Small intestine (tissue), 7 donors: Measurements from ENCODE around the gene DLG2. TPM values are rescaled to one million over a fixed set of nuclear protein-coding genes. Genes with fewer than 3 reads are reported as not detected.
"Not testable (repeated sequence)": the region's sequence is repeated elsewhere in the genome, so short reads cannot be mapped to it uniquely, and the experiment has no call there.

Experiments used
- DNase-seq, 2 donors: peaks; one replicate each; pipeline versions ENCODE4 v3.0.0 to v3.0.0-alpha.2; 2013
- FAIRE-seq: peaks from 2 replicates; lab custom pipeline; 2012; peaks lifted over from hg19 to GRCh38; lab: Jason Lieb, UNC
- H3K27ac ChIP-seq, 3 donors: one replicate each; pipeline ENCODE4 v1.5.1; 2013; ENCODE audit warnings: low read length in 2 of 3, mild to moderate bottlenecking in 2 of 3, control low read depth in 1 of 3, inconsistent platforms in 1 of 3, low read depth in 1 of 3, moderate library complexity in 1 of 3
- H3K27me3 ChIP-seq, 3 donors: one replicate each; pipeline ENCODE4 v1.6.1; 2013; ENCODE audit warnings: low read length in 3 of 3, inconsistent platforms in 1 of 3; ENCODE audit not compliant: control insufficient read depth in 3 of 3, insufficient read depth in 3 of 3
- H3K36me3 ChIP-seq, 3 donors: one replicate each; pipeline ENCODE4 v1.6.1; 2013; ENCODE audit warnings: low read length in 3 of 3, inconsistent platforms in 1 of 3, low read depth in 1 of 3, mild to moderate bottlenecking in 1 of 3, moderate library complexity in 1 of 3; ENCODE audit not compliant: control insufficient read depth in 3 of 3, insufficient read depth in 2 of 3
- H3K4me1 ChIP-seq, 3 donors: one replicate each; pipeline ENCODE4 v1.6.1; 2013; ENCODE audit warnings: low read length in 2 of 3, inconsistent platforms in 1 of 3, low read depth in 1 of 3, mild to moderate bottlenecking in 1 of 3, moderate library complexity in 1 of 3; ENCODE audit not compliant: control insufficient read depth in 3 of 3, insufficient read depth in 2 of 3
- H3K4me3 ChIP-seq, 3 donors: one replicate each; pipeline ENCODE4 v1.5.1; 2013; ENCODE audit warnings: low read length in 3 of 3, control low read depth in 1 of 3, inconsistent platforms in 1 of 3, low read depth in 1 of 3, mild to moderate bottlenecking in 1 of 3, moderate library complexity in 1 of 3
- H3K9me3 ChIP-seq, 2 donors: one replicate each; pipeline ENCODE4 v1.6.1; 2013; ENCODE audit warnings: low read depth in 1 of 2, low read length in 1 of 2; ENCODE audit not compliant: control insufficient read depth in 2 of 2, insufficient read depth in 1 of 2
- WGBS, 3 donors: extraction: QIAGEN DNeasy Blood & Tissue Kit; methylation state at CpG; one replicate each; pipeline ENCODE4 v1.1.7; 2013; 5-methylcytosine and 5-hydroxymethylcytosine counted together
- polyA plus RNA-seq, 4 donors: library from polyadenylated mRNA; stranded (reverse) in 3 of 4; unstranded in 1 of 4; fragments of 200-250 nt in 3 of 4; fragments of 120-200 nt in 1 of 4; gene quantifications; one replicate each; pipeline versions ENCODE4 v1.2.1 to v1.2.3, GENCODE V29; 2013
- donor health status: healthy with polysubstance abuse.
- donor health status: control.
- donor health status: control.
- donor health status: Bipolar disorder and iron deficiency.
- donor health status: healthy.

DLG2 gene
- polyA plus RNA-seq, 4 donors = 0.22 to 1.6 (median 1.1) TPM

DNA sequence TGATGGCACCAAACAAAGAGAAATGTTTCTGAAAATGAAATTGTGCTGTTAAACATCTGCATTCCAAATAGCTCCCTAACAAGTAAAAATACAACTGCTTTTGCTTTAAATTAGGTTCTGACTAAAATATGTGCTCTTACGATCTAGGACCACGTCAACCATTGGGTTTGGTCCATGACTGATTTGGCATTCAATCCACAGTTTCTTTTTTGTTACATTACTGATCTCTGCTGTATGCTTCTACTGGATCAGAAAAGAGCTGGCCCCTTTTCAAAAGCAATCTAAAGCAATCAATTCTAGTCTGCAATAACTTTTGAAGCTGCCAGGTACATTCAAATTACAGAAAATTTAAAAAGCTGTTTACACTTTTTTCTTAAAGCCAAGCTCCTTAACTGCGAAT, 1293.9 kb downstream of the DLG2 start:
- Histone ChIP-seq H3K27ac (no peak overlapping the region), H3K4me3 (no peak overlapping the region), H3K36me3 (no peaks in the 10 kb centered on the region), H3K9me3 (no peaks in the 10 kb centered on the region), H3K27me3 (no peaks in the 10 kb centered on the region), H3K4me1 (no peaks in the 10 kb centered on the region)
- FAIRE-seq (no peak), DNase-seq (no peak)
- 75 to 86% (median 85%) methylated on average over 3 of the region's 3 CpGs for WGBS, 3 donors

DNA sequence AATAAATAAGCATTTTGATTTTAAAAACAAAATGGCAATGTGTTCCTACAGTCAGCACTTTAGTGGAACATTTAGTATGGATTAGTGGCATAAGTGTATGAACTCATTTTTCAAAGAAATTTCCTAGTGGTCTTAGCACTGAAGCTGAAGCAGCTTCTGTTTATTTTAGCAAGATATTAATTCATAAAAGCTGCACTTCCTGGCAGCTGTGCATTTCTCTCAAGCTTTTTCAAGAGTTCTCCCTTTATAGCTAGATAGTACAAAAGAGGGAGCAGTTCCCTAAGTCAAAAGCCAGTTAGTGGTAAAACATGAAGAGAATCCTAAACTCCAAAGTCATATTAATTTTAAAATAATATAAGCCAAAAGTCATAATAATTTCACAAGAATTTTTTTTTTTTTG, 1304.9 kb downstream of the DLG2 start:
- Histone ChIP-seq H3K36me3 (no peaks in the 10 kb centered on the region), H3K27me3 (no peaks in the 10 kb centered on the region), H3K27ac (no peak overlapping the region), H3K4me3 (no peak overlapping the region), H3K4me1 (no peaks in the 10 kb centered on the region), H3K9me3 (no peaks in the 10 kb centered on the region)
- DNase-seq = no peak
- FAIRE-seq = no peak

DNA sequence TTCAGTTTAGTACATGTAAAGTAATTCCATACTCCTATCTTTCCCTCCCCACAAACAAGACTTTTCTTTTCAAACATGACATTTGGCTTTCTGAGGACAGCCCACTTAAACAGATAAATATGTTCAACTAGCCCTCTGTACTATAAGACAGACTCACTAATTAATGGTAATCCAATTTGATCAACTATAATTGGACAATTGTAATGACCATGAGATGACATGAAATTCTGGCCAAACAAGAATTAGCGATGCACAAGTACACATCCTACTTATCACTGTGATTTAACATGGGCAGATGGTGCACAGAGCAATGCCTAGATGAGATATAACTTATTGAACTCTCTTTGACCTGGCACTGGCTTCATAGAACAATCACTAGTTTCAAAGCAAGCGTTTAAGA, 1307.3 kb downstream of the DLG2 start:
- FAIRE-seq = no peak
- Histone ChIP-seq H3K9me3 (no peaks in the 10 kb centered on the region), H3K36me3 (no peaks in the 10 kb centered on the region), H3K27me3 (no peaks in the 10 kb centered on the region), H3K4me1 (no peaks in the 10 kb centered on the region), H3K4me3 (no peak overlapping the region), H3K27ac (no peak overlapping the region)
- 51 to 83% (median 56%) methylated on average over 2 of the region's 2 CpGs for WGBS, 3 donors
- no peak for DNase-seq

DNA sequence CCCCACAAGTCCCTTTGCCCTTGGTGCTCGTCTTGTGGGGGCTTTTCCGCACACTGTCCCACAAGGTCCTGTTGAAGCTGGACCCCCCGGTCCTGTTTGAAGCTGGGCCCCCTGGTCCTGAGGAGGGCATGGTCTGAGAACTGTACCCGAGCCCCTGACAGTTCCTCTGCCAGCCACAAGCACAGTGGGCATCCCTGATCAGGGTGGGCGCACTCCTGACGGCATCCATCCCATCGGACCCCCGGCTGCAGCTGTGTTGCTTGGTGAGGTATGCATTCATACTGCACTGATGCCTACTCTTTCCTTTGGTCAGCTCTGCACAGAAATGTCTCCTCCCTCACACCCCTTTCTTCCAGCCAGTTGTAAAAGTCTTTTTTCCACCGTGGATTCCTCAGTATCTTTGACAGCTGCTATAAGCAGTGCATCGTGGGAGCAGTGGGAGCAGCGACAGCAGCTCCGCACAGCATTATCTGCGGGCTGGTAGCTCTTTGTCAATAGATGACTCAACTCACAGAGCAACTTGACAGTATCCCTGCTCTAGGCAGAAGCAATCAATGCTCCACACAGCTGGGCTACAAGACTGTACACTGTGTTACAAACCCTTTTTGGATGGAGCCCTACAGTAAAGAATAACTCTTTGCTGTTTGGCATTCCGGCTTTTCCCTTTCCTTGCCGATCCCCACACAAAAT, 1310.1 kb downstream of the DLG2 start:
- FAIRE-seq (no peak), DNase-seq (no peak)
- no peaks in the 10 kb centered on the region for H3K36me3 ChIP-seq
- H3K4me1 ChIP-seq = no peaks in the 10 kb centered on the region
- no peaks in the 10 kb centered on the region for H3K27me3 ChIP-seq
- H3K4me3 ChIP-seq = peak overlapping the region in 1 of 3 donors; percentile 12
- H3K9me3 ChIP-seq = no peaks in the 10 kb centered on the region
- no peak overlapping the region for H3K27ac ChIP-seq
- WGBS, 3 donors = 49 to 57% (median 55%) methylated on average over 15 of the region's 15 CpGs

DNA sequence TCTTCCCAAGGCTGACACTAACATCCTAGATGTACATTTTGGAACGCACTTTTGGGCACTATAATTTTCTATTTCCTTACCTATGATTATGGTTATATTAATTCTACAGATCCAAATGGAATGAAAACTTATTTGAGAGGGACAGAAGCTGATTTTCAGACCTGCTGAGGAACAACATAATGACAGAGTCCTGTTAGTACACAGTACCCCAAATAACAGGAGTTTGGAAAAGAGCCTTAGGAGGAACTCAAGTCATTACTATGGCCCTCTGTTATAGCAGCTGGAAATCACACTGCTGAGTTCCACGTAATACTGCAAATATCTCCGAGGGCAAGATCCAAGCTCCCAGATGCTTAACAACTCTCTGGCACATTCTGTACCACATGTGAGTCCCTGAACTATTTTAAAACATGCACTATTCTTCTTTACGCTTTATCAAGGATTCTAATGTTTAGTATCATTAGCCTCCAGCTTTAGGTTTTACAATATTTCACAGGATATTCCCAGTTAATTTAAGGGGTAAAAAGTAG, 1313.2 kb downstream of the DLG2 start:
- DNase-seq (no peak), FAIRE-seq (no peak)
- 75 to 88% (median 87%) methylated on average over 4 of the region's 4 CpGs for WGBS, 3 donors

DNA sequence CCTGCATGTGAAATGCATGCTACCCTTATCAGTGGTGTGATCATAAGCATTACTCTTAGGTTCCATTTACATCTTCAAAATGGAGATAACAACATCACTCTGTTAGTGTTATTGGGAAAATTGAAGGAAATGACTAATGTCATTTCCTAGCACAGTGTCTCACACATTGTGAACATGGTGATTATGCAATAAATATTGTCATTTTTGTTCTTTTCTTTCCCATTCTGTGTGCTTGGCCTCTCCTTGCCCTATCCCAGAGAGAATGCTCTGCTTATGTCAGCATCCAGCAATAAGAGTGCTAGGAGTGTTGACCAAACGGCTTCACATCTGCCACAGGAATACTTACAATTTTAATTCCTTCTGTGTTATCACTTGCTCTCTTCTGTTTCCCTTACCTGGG, 1316.9 kb downstream of the DLG2 start:
- Histone ChIP-seq H3K27ac (no peak overlapping the region), H3K9me3 (no peaks in the 10 kb centered on the region), H3K27me3 (no peaks in the 10 kb centered on the region), H3K4me3 (no peak overlapping the region), H3K4me1 (no peaks in the 10 kb centered on the region), H3K36me3 (no peaks in the 10 kb centered on the region)
- WGBS, 3 donors = 42 to 64% (median 46%) methylated on average over 1 of the region's 1 CpG
- no peak for DNase-seq
- no peak for FAIRE-seq

More for the DNA sequence above, 1313.2 kb downstream of the DLG2 start:
- no peaks in the 10 kb centered on the region for H3K9me3 ChIP-seq
- no peaks in the 10 kb centered on the region for H3K36me3 ChIP-seq
- no peak overlapping the region for H3K4me3 ChIP-seq
- no peaks in the 10 kb centered on the region for H3K4me1 ChIP-seq
- no peak overlapping the region for H3K27ac ChIP-seq
- H3K27me3 ChIP-seq = no peaks in the 10 kb centered on the region

DNA sequence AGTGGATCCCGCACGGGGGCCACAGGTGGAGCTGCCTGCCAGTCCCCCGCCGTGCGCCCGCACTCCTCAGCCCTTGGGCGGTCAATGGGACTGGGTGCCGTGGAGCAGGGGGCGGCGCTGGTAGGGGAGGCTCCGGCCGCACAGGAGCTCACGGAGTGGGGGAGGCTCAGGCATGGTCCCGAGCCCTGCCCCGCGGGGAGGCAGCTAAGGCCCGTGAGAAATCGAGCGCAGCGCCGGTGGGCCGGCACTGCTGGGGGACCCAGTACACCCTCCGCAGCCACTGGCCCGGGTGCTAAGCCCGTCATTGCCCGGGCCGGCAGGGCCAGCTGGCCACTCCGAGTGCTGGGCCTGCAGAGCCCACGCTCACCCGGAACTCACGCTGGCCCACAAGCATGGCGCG, 1318.7 kb downstream of the DLG2 start:
- H3K27me3 ChIP-seq, H3K9me3 ChIP-seq, FAIRE-seq, DNase-seq, H3K4me3 ChIP-seq, H3K4me1 ChIP-seq, H3K27ac ChIP-seq, H3K36me3 ChIP-seq: not testable (repeated sequence)
- whole genome bisulfite sequencing, 3 donors = 96 to 97% (median 97%) methylated on average over 32 to 33 of the region's 33 CpGs

DNA sequence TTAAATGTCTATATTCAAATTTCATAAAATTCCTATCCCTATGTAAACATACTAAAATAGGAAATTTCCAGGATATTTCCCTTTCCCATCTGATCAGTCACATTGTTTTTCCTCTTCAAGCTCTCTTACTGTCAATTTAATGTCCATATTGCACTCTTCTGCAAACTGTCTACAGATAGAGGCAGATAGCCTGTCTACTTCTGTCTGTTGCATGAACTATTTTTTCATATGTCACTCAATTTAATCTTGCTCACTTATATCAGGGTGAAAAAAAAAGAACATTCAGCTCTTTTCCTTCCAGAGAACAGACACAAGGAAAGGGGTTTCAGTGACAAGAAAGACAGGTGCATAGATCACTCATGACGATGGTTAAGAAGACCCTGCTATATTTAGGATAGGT, 1327.1 kb downstream of the DLG2 start:
- FAIRE-seq (no peak), DNase-seq (no peak)
- no peaks in the 10 kb centered on the region for H3K4me1 ChIP-seq
- H3K27me3 ChIP-seq = no peaks in the 10 kb centered on the region
- 73 to 85% (median 74%) methylated on average over 1 of the region's 1 CpG for WGBS, 3 donors
- no peaks in the 10 kb centered on the region for H3K36me3 ChIP-seq
- H3K4me3 ChIP-seq = no peak overlapping the region
- H3K9me3 ChIP-seq = no peaks in the 10 kb centered on the region
- no peak overlapping the region for H3K27ac ChIP-seq

DNA sequence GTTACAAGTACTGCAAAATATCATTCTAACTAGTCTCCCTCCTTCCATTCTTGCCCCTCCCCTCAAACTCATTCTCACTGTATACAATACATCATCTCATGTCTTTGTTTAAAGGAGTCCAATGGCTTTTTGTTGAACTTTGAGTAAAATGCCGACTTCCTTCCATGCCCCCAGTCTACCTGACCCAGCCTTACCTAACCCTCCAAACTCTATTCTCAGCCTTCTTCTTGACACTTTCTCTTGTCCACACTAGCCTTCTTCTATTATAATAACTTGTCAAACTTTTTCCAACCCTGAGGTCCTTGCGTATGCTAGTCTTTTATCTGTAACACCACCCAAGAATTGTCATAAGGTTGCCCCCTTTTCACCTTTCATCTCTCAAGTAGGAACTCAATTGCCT, 1329.6 kb downstream of the DLG2 start:
- 84 to 87% (median 86%) methylated on average over 2 of the region's 2 CpGs for WGBS, 3 donors
- Histone ChIP-seq H3K4me3 (no peak overlapping the region), H3K4me1 (no peaks in the 10 kb centered on the region), H3K9me3 (no peaks in the 10 kb centered on the region), H3K27me3 (no peaks in the 10 kb centered on the region), H3K36me3 (no peaks in the 10 kb centered on the region), H3K27ac (no peak overlapping the region)
- no peak for DNase-seq
- no peak for FAIRE-seq
